BE2C (cell line): ENCODE results near the gene MARF1.

Source experiments
- DNase-seq: peaks from one replicate; pipeline ENCODE4 v3.0.0-alpha.2; 2020
- H3K27me3 ChIP-seq: fragments of 250-450 bp; sonication (Bioruptor Pico); 2 replicates; pipeline ENCODE4 v1.5.1; 2020; ENCODE audit warnings: mild to moderate bottlenecking
- H3K36me3 ChIP-seq: fragments of 250-450 bp; sonication (Bioruptor Pico); 2 replicates; pipeline ENCODE4 v1.5.1; 2020; ENCODE audit warnings: mild to moderate bottlenecking
- H3K4me1 ChIP-seq: fragments of 250-450 bp; sonication (Bioruptor Pico); 2 replicates; pipeline ENCODE4 v1.5.1; 2020
- H3K4me3 ChIP-seq: 2 replicates; pipeline ENCODE4 v1.5.1; 2011; ENCODE audit warnings: low read depth, low read length
- H3K9me3 ChIP-seq: fragments of 250-450 bp; sonication (Bioruptor Pico); 2 replicates; pipeline ENCODE4 v1.5.1; 2020
- CTCF ChIP-seq: IDR thresholded peaks from 2 replicates; pipeline ENCODE4 v1.5.1; 2012; ENCODE audit warnings: mild to moderate bottlenecking, low read depth, low read length

The MARF1 gene

GRCh38 chr16:15616475-15617165 is 26.3 kb downstream of the MARF1 start:
- Histone ChIP-seq H3K27me3 (no peaks in the 10 kb centered on the region), H3K4me1 (no peaks in the 10 kb centered on the region), H3K9me3 (no peaks in the 10 kb centered on the region), H3K36me3 (peaks cover 56% of the 10 kb centered on the region), H3K4me3 (no peak overlapping the region)
- no peak for DNase-seq
- TF ChIP-seq CTCF: no peak

GRCh38 chr16:15616012-15616411 is 26.9 kb downstream of the MARF1 start:
- DNase-seq: no peak
- H3K27me3 ChIP-seq: no peaks in the 10 kb centered on the region
- H3K4me3 ChIP-seq: no peak overlapping the region
- no peaks in the 10 kb centered on the region for H3K9me3 ChIP-seq
- TF ChIP-seq CTCF: no peak
- H3K36me3 ChIP-seq: peaks cover 56% of the 10 kb centered on the region
- H3K4me1 ChIP-seq: no peaks in the 10 kb centered on the region

- Histone ChIP-seq H3K36me3 (peaks cover 39% of the 10 kb centered on the region), H3K4me3 (no peak overlapping the region)
Measured at GRCh38 chr16:15613676-15614075, 29.3 kb downstream of the MARF1 start.

GRCh38 chr16:15611610-15612009 is 31.3 kb downstream of the MARF1 start:
- no peak for DNase-seq
- H3K9me3 ChIP-seq: no peaks in the 10 kb centered on the region
- TF ChIP-seq CTCF: no peak
- no peaks in the 10 kb centered on the region for H3K4me1 ChIP-seq
- H3K4me3 ChIP-seq: no peak overlapping the region
- H3K27me3 ChIP-seq: no peaks in the 10 kb centered on the region
- peaks cover 34% of the 10 kb centered on the region for H3K36me3 ChIP-seq

More at GRCh38 chr16:15613676-15614075, 29.3 kb downstream of the MARF1 start:
- TF ChIP-seq CTCF: no peak
- DNase-seq: no peak
- Histone ChIP-seq H3K27me3 (no peaks in the 10 kb centered on the region), H3K9me3 (no peaks in the 10 kb centered on the region), H3K4me1 (no peaks in the 10 kb centered on the region)

GRCh38 chr16:15610369-15610871 is 32.5 kb downstream of the MARF1 start:
- peaks cover 34% of the 10 kb centered on the region for H3K36me3 ChIP-seq
- H3K4me3 ChIP-seq: no peak overlapping the region
- H3K4me1 ChIP-seq: no peaks in the 10 kb centered on the region
- TF ChIP-seq CTCF: no peak
- no peaks in the 10 kb centered on the region for H3K9me3 ChIP-seq
- H3K27me3 ChIP-seq: no peaks in the 10 kb centered on the region
- no peak for DNase-seq

- no peaks in the 10 kb centered on the region for H3K27me3 ChIP-seq
- no peak overlapping the region for H3K4me3 ChIP-seq
- H3K36me3 ChIP-seq: peaks cover 32% of the 10 kb centered on the region
- DNase-seq: no peak
- no peaks in the 10 kb centered on the region for H3K4me1 ChIP-seq
- H3K9me3 ChIP-seq: no peaks in the 10 kb centered on the region
- no peak for TF ChIP-seq CTCF
Measured at GRCh38 chr16:15609286-15609649, 33.7 kb downstream of the MARF1 start.
